Vagina (tissue), 2 donors: ENCODE results near the gene DOCK4. TPM values are rescaled to one million over a fixed set of nuclear protein-coding genes. Genes with fewer than 3 reads are reported as not detected.

Experiments
- DNase-seq, 2 donors: peaks; one replicate each; pipeline ENCODE4 v3.0.0-alpha.2; 2017; ENCODE audit errors: extremely low spot score in 2 of 2
- H3K27ac ChIP-seq: fragments of 200-600 bp; sonication (generic); one replicate; pipeline ENCODE4 v1.5.1; 2019
- H3K27me3 ChIP-seq: fragments of 200-600 bp; sonication (generic); one replicate; pipeline ENCODE4 v1.5.1; 2019
- H3K36me3 ChIP-seq, 2 donors: fragments of 200-600 bp; sonication (generic); one replicate each; pipeline ENCODE4 v1.5.1; 2017 to 2019
- H3K4me1 ChIP-seq: fragments of 200-600 bp; sonication (generic); one replicate; pipeline ENCODE4 v1.5.1; 2019
- H3K4me3 ChIP-seq, 2 donors: fragments of 200-600 bp; sonication (generic); 1 replicate in 1 of 2; 2 replicates in 1 of 2; pipeline ENCODE4 v1.5.1; 2016 to 2019
- H3K9me3 ChIP-seq: fragments of 200-600 bp; sonication (generic); one replicate; pipeline ENCODE4 v1.5.1; 2019
- CTCF ChIP-seq, 3 experiments: fragments of 450-650 bp in 2 of 3; fragments of 200-600 bp in 1 of 3; sonication (generic) in 1 of 3; IDR thresholded peaks; one replicate each; pipeline ENCODE4 v1.5.1; 2017 to 2019; ENCODE audit warnings: antibody characterized with exemption in 3 of 3, mild to moderate bottlenecking in 2 of 3, moderate library complexity in 2 of 3
- POLR2A ChIP-seq, 2 donors: fragments of 450-650 bp; IDR thresholded peaks; one replicate each; pipeline ENCODE4 v1.6.1; 2017; ENCODE audit warnings: antibody characterized with exemption in 2 of 2, mild to moderate bottlenecking in 2 of 2, moderate library complexity in 2 of 2
- POLR2AphosphoS5 ChIP-seq, 2 donors: sonication (generic); formaldehyde crosslinking; IDR thresholded peaks; one replicate each; pipeline ENCODE4 v1.9.0; 2017; ENCODE audit warnings: antibody characterized with exemption in 2 of 2, mild to moderate bottlenecking in 2 of 2, low read depth in 1 of 2; ENCODE audit not compliant: insufficient read depth in 1 of 2
- intact Hi-C: fragments of 100-400 bp; cut with DNase I; formaldehyde crosslinking; loops from one replicate; pipeline ENCODE4 v1.15.1; 2023
- total RNA-seq: library from RNA; depleted of rRNA; stranded (reverse); fragments of >200 nt; gene quantifications from one replicate; pipeline ENCODE4 v1.2.3, GENCODE V29; 2016

DOCK4 gene
- total RNA-seq, 1 donor from 2014 or later, result 40.3 TPM

- TF ChIP-seq POLR2AphosphoS5 (IDR thresholded peaks at IDR 0.05; ENCODE audit: insufficient read depth in 1 of 2, low read depth in 1 of 2) (no peak), POLR2A (IDR thresholded peaks at IDR 0.05) (no peak), CTCF (IDR thresholded peaks at IDR 0.05) (no peak)
- Histone ChIP-seq H3K9me3 (no peaks in the 10 kb centered on the region), H3K27me3 (no peaks in the 10 kb centered on the region), H3K4me3 (no peak overlapping the region), H3K27ac (no peak overlapping the region), H3K36me3 (peaks cover 0 to 3% of the 10 kb centered on the region in 2 donors), H3K4me1 (no peaks in the 10 kb centered on the region)
- intact Hi-C loops, result no loop called here
- DNase-seq, result no peak
These were observed 364.5 kb downstream of the DOCK4 start for GRCh38 chr7:111841596-111842205.

GRCh38 chr7:111840528-111840927 lies 365.7 kb downstream of the DOCK4 start:
- Histone ChIP-seq H3K36me3 (peaks cover 0 to 3% of the 10 kb centered on the region in 2 donors), H3K4me1 (peaks cover 3% of the 10 kb centered on the region), H3K27me3 (no peaks in the 10 kb centered on the region), H3K9me3 (no peaks in the 10 kb centered on the region), H3K27ac (no peak overlapping the region), H3K4me3 (no peak overlapping the region)
- DNase-seq, result no peak
- intact Hi-C loops, result no loop called here
- TF ChIP-seq CTCF (IDR thresholded peaks at IDR 0.05), result no peak
- no peak for TF ChIP-seq POLR2A (IDR thresholded peaks at IDR 0.05)
- no peak for TF ChIP-seq POLR2AphosphoS5 (IDR thresholded peaks at IDR 0.05; ENCODE audit: insufficient read depth in 1 of 2, low read depth in 1 of 2)

- no peak overlapping the region for H3K4me3 ChIP-seq
- H3K27me3 ChIP-seq, result no peaks in the 10 kb centered on the region
- intact Hi-C loops, result no loop called here
- no peak for DNase-seq
- H3K4me1 ChIP-seq, result peaks cover 5% of the 10 kb centered on the region
- peaks cover 0 to 3% of the 10 kb centered on the region in 2 donors for H3K36me3 ChIP-seq
- H3K9me3 ChIP-seq, result no peaks in the 10 kb centered on the region
- no peak for TF ChIP-seq POLR2A (IDR thresholded peaks at IDR 0.05)
- no peak for TF ChIP-seq CTCF (IDR thresholded peaks at IDR 0.05)
- no peak for TF ChIP-seq POLR2AphosphoS5 (IDR thresholded peaks at IDR 0.05; ENCODE audit: insufficient read depth in 1 of 2, low read depth in 1 of 2)
- no peak overlapping the region for H3K27ac ChIP-seq
These were observed 366.9 kb downstream of the DOCK4 start for GRCh38 chr7:111839261-111839660.

GRCh38 chr7:111836592-111836991 lies 369.6 kb downstream of the DOCK4 start:
- intact Hi-C loops, result no loop called here
- Histone ChIP-seq H3K27me3 (no peaks in the 10 kb centered on the region), H3K9me3 (no peaks in the 10 kb centered on the region), H3K4me1 (peaks cover 5% of the 10 kb centered on the region), H3K27ac (no peak overlapping the region), H3K4me3 (no peak overlapping the region), H3K36me3 (peaks cover 0 to 3% of the 10 kb centered on the region in 2 donors)
- TF ChIP-seq POLR2A (IDR thresholded peaks at IDR 0.05), result no peak
- TF ChIP-seq POLR2AphosphoS5 (IDR thresholded peaks at IDR 0.05; ENCODE audit: insufficient read depth in 1 of 2, low read depth in 1 of 2), result no peak
- TF ChIP-seq CTCF (IDR thresholded peaks at IDR 0.05), result no peak
- DNase-seq, result no peak

GRCh38 chr7:111835066-111835465 lies 371.1 kb downstream of the DOCK4 start:
- Histone ChIP-seq H3K9me3 (no peaks in the 10 kb centered on the region), H3K27ac (no peak overlapping the region), H3K36me3 (peaks cover 0 to 3% of the 10 kb centered on the region in 2 donors), H3K4me3 (no peak overlapping the region), H3K4me1 (peaks cover 5% of the 10 kb centered on the region), H3K27me3 (no peaks in the 10 kb centered on the region)
- DNase-seq, result no peak
- TF ChIP-seq POLR2A (IDR thresholded peaks at IDR 0.05) (no peak), POLR2AphosphoS5 (IDR thresholded peaks at IDR 0.05; ENCODE audit: insufficient read depth in 1 of 2, low read depth in 1 of 2) (peak in 1 of 2 donors; percentile 69)
- intact Hi-C loops, result no loop called here
